Activated CD8-positive, alpha-beta memory T cell treated with anti-CD3 and anti-CD28 coated beads for 24 hours (primary cell): ENCODE measurements around the gene RBM28.

ENCODE experiments used
- DNase-seq: peaks from one replicate; pipeline ENCODE4 v3.0.0-alpha.2; 2020

Gene RBM28

GRCh38 chr7:128257458-128257857 is 86.2 kb downstream of the RBM28 start:
- no peak for DNase-seq

- no peak for DNase-seq
Measured at GRCh38 chr7:128255271-128255670, 88.4 kb downstream of the RBM28 start.

- no peak for DNase-seq
Measured at GRCh38 chr7:128254470-128254869, 89.2 kb downstream of the RBM28 start.

- no peak for DNase-seq
Measured at GRCh38 chr7:128253701-128254100, 90.0 kb downstream of the RBM28 start.

- no peak for DNase-seq
Measured at GRCh38 chr7:128251337-128251736, 92.4 kb downstream of the RBM28 start.
